ENCODE data around the gene CARD14.

GRCh38 chr17:80203471-80203963 lies 33.7 kb downstream of the CARD14 start:
- no peak for TF ChIP-seq POLR2A (IDR thresholded peaks at IDR 0.05)
- no peak for TF ChIP-seq CTCF (IDR thresholded peaks at IDR 0.05)
